Measurements from ENCODE around the gene FAM120B.
A peak's percentile ranks its signal among the peaks of the same experiment; 100 is the strongest.

Gene FAM120B

DNA sequence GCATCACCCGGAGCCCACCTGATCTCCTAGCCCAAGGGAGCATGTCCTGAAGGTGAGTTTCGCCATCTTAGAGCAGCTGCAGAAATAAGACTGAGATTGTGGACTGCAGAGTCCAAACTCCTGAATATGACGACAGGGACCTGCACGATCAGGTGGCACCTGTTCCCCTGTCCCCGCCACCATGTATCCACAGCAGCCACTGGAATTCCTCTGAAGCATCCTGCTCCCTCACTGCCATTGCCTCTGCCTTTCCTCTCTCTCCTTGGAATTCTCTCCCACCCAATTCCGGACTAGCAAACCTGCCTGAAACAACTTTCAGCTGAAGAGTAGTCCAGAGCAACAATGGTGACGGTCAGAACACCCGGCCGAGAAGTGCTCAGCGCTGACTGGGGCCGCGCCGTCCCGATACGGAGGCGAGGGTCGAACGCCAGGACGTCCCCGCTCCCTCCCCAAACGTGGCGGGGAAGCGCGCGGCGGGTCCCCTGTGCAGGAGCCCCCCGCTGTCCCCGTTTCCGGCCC, 694 bp upstream of the FAM120B start:
- peaks cover 30% of the 10 kb centered on the region for H3K4me1 ChIP-seq (ENCODE audit: insufficient read depth, low read length)
- ATAC-seq (ENCODE audit: insufficient read depth, low read depth) (no peak), DNase-seq (no peak)
- no peaks in the 10 kb centered on the region for H3K27me3 ChIP-seq (ENCODE audit: insufficient read depth, low read length, poor library complexity)
- H3K9ac ChIP-seq (ENCODE audit: low read depth, low read length), result peak overlapping the region; percentile 94
- peak overlapping the region; percentile 92 for H3K4me2 ChIP-seq (ENCODE audit: insufficient read depth, low read length)
- peak overlapping the region; percentile 59; the same call in 1 of the 2 replicates for H3K27ac ChIP-seq (ENCODE audit: low read length)
- peak overlapping the region; percentile 85 to 99; a peak in 3 of 4 replicates for H3K4me3 ChIP-seq (ENCODE audit: low read depth in 1 of 2, low read length in 2 of 2)
- peak overlapping the region; percentile 95 for H2AFZ ChIP-seq (ENCODE audit: low read depth, low read length)
- peaks cover 9% of the 10 kb centered on the region; the same call in 1 of the 2 replicates for H3K36me3 ChIP-seq (ENCODE audit: insufficient read depth, low read length)
- no peak for TF ChIP-seq EZH2 (IDR thresholded peaks at IDR 0.05; ENCODE audit: borderline replicate concordance, low read depth, low read length, severe bottlenecking)
- TF ChIP-seq, protein P1, sequence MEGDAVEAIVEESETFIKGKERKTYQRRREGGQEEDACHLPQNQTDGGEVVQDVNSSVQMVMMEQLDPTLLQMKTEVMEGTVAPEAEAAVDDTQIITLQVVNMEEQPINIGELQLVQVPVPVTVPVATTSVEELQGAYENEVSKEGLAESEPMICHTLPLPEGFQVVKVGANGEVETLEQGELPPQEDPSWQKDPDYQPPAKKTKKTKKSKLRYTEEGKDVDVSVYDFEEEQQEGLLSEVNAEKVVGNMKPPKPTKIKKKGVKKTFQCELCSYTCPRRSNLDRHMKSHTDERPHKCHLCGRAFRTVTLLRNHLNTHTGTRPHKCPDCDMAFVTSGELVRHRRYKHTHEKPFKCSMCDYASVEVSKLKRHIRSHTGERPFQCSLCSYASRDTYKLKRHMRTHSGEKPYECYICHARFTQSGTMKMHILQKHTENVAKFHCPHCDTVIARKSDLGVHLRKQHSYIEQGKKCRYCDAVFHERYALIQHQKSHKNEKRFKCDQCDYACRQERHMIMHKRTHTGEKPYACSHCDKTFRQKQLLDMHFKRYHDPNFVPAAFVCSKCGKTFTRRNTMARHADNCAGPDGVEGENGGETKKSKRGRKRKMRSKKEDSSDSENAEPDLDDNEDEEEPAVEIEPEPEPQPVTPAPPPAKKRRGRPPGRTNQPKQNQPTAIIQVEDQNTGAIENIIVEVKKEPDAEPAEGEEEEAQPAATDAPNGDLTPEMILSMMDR (IDR thresholded peaks at IDR 0.05; ENCODE audit: borderline replicate concordance, extremely low read depth, low read length, poor library complexity, severe bottlenecking), result no peak
- peaks cover 43% of the 10 kb centered on the region for H3K79me2 ChIP-seq (ENCODE audit: insufficient read depth, low read length)
- peaks cover 1% of the 10 kb centered on the region for H3K9me3 ChIP-seq (ENCODE audit: insufficient read depth, low read length, severe bottlenecking)
- peaks cover 17% of the 10 kb centered on the region for H4K20me1 ChIP-seq (ENCODE audit: insufficient read depth, low read length)

DNA sequence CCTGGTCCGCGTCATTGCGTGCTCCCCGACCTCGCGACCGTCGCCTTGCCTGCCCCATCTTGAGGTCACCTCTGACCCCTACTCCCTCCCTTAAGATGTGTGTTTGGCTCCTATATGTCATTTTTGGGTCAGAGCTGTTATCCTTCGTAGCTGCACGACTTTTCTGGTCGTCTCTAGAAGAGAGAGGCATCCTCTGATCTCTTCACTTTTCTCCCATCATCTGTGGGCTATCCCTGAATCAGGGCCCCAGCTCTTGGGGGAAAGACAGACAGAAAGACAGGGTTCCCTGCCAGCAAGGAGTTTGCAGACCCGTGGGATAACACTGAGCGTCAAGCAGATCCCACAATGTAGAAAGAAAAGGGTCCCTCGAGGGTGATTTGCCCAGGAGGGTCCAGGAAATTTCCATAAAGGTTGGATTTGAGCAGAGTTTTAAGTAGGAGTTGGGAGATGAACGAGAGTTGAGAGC, 555 bp downstream of the FAM120B start:
- no peaks in the 10 kb centered on the region for H3K27me3 ChIP-seq (ENCODE audit: insufficient read depth, low read length, poor library complexity)
- TF ChIP-seq EZH2 (IDR thresholded peaks at IDR 0.05; ENCODE audit: borderline replicate concordance, low read depth, low read length, severe bottlenecking), result no peak
- TF ChIP-seq, protein P1 (IDR thresholded peaks at IDR 0.05; ENCODE audit: borderline replicate concordance, extremely low read depth, low read length, poor library complexity, severe bottlenecking), result no peak
- H3K4me1 ChIP-seq (ENCODE audit: insufficient read depth, low read length), result peaks cover 30% of the 10 kb centered on the region
- peak overlapping the region; percentile 92 for H3K4me2 ChIP-seq (ENCODE audit: insufficient read depth, low read length)
- ATAC-seq (ENCODE audit: insufficient read depth, low read depth), result no peak
- peak overlapping the region; percentile 94 for H3K9ac ChIP-seq (ENCODE audit: low read depth, low read length)
- peak overlapping the region; percentile 85 to 99 for H3K4me3 ChIP-seq (ENCODE audit: low read depth in 1 of 2, low read length in 2 of 2)
- peaks cover 20% of the 10 kb centered on the region for H4K20me1 ChIP-seq (ENCODE audit: insufficient read depth, low read length)
- H3K79me2 ChIP-seq (ENCODE audit: insufficient read depth, low read length), result peaks cover 55% of the 10 kb centered on the region
- H2AFZ ChIP-seq (ENCODE audit: low read depth, low read length), result peak overlapping the region; percentile 95
- peak overlapping the region; percentile 90 for H3K27ac ChIP-seq (ENCODE audit: low read length)
- peaks cover 9% of the 10 kb centered on the region; the same call in 1 of the 2 replicates for H3K36me3 ChIP-seq (ENCODE audit: insufficient read depth, low read length)
- no peaks in the 10 kb centered on the region for H3K9me3 ChIP-seq (ENCODE audit: insufficient read depth, low read length, severe bottlenecking)
- DNase-seq, result no peak

DNA sequence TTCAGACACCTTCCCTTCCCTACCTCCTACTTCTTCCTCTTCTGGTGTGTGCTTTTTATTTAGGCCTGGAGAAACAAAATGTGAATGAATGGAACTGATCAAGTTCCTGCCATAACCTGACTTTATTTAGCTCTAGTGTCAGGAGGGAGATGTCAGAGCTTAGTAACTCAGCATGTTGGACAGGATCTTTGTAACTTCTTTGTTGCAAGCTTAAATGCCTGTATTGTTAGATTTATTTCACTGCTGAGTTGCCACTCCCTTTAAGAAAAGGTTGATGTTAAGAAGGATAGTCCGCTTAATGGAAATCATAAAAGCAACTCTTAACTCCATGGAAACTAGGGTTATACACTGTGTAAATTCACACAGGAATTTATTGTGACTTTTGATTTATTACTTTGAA, 2.2 kb downstream of the FAM120B start:
- ATAC-seq (ENCODE audit: insufficient read depth, low read depth) (no peak), DNase-seq (no peak)
- H3K9me3 ChIP-seq (ENCODE audit: insufficient read depth, low read length, severe bottlenecking), result no peaks in the 10 kb centered on the region
- TF ChIP-seq, protein P1 (IDR thresholded peaks at IDR 0.05; ENCODE audit: borderline replicate concordance, extremely low read depth, low read length, poor library complexity, severe bottlenecking), result no peak
- no peak for TF ChIP-seq EZH2 (IDR thresholded peaks at IDR 0.05; ENCODE audit: borderline replicate concordance, low read depth, low read length, severe bottlenecking)
- no peak overlapping the region for H3K27ac ChIP-seq (ENCODE audit: low read length)
- no peak overlapping the region for H2AFZ ChIP-seq (ENCODE audit: low read depth, low read length)
- H4K20me1 ChIP-seq (ENCODE audit: insufficient read depth, low read length), result peaks cover 31% of the 10 kb centered on the region
- peak overlapping the region in 1 of 2 experiments; percentile 9; a peak in 1 of 4 replicates for H3K4me3 ChIP-seq (ENCODE audit: low read depth in 1 of 2, low read length in 2 of 2)
- no peaks in the 10 kb centered on the region for H3K27me3 ChIP-seq (ENCODE audit: insufficient read depth, low read length, poor library complexity)
- H3K4me1 ChIP-seq (ENCODE audit: insufficient read depth, low read length), result peaks cover 30% of the 10 kb centered on the region
- H3K36me3 ChIP-seq (ENCODE audit: insufficient read depth, low read length), result peaks cover 9% of the 10 kb centered on the region; the same call in 1 of the 2 replicates
- H3K79me2 ChIP-seq (ENCODE audit: insufficient read depth, low read length), result peaks cover 70% of the 10 kb centered on the region
- H3K4me2 ChIP-seq (ENCODE audit: insufficient read depth, low read length), result peak overlapping the region; percentile 92
- H3K9ac ChIP-seq (ENCODE audit: low read depth, low read length), result peak overlapping the region; percentile 94; the same call in 1 of the 2 replicates
